GM21529 (cell line): Measurements from ENCODE around the gene SLC1A1.

Experiments
- ATAC-seq: cut with Tn5 transposase; IDR thresholded peaks from one replicate; pipeline ENCODE4 v1.9.1; 2021; ENCODE audit not compliant: unreplicated experiment

The SLC1A1 gene

GRCh38 chr9:4614627-4615026 is 124.4 kb downstream of the SLC1A1 start:
- ATAC-seq: no peak

- ATAC-seq: no peak
Measured at GRCh38 chr9:4615251-4615650, 125.0 kb downstream of the SLC1A1 start.

GRCh38 chr9:4615778-4616177 is 125.5 kb downstream of the SLC1A1 start:
- no peak for ATAC-seq

GRCh38 chr9:4617752-4618151 is 127.5 kb downstream of the SLC1A1 start:
- ATAC-seq: no peak

- ATAC-seq: no peak
Measured at GRCh38 chr9:4618700-4619099, 128.4 kb downstream of the SLC1A1 start.

GRCh38 chr9:4620057-4620765 is 129.9 kb downstream of the SLC1A1 start:
- no peak for ATAC-seq

GRCh38 chr9:4620881-4621555 is 130.8 kb downstream of the SLC1A1 start:
- ATAC-seq: no peak

GRCh38 chr9:4622016-4622415 is 131.7 kb downstream of the SLC1A1 start:
- no peak for ATAC-seq

GRCh38 chr9:4630836-4631235 is 140.6 kb downstream of the SLC1A1 start:
- ATAC-seq: no peak
